ENCODE results near the gene NF1.
"Not testable (repeated sequence)": the region's sequence is repeated elsewhere in the genome, so short reads cannot be mapped to it uniquely, and the experiment has no call there.

Gene NF1

DNA sequence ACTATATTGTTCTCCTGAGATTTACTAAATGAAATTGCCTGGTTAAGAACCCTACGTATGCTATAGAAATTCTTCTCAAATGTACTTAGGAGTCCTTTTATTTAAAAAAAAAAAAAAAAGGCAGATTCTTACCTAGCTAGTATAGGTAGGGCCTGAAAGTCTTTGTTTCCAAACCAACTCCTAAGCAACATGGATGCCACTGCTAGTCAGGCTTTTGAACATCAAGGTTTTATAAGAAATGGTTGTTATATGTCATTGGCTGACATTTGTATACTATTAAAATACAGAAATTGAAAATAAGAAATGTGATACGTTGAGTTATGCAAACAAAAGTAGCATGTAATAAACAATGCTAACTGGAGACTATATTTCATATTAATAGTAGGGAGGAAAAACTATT lies 225.5 kb downstream of the NF1 start:
- in situ Hi-C loops (cut with MboI; ENCODE audit: low sequenced_read_pairs): no loop called here

DNA sequence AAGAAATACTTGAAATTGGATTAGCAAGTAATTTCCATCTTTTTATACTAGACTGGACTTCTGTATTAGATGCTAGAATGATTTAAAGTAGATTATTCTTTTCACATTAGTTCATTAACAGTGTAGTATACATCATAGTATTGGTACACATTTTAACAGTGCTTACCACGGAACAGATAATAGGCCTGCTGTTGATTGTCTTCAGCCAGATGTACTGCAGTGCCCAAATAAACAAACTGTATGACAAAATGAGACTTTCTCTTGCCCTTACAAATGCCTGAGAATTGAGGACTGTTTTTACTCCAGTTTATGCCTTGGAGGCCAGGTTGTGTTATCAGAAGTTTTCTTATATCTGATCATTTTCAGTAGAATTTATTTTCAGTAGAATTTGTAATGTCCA lies 226.0 kb downstream of the NF1 start:
- in situ Hi-C loops (cut with MboI; ENCODE audit: low sequenced_read_pairs): no loop called here

DNA sequence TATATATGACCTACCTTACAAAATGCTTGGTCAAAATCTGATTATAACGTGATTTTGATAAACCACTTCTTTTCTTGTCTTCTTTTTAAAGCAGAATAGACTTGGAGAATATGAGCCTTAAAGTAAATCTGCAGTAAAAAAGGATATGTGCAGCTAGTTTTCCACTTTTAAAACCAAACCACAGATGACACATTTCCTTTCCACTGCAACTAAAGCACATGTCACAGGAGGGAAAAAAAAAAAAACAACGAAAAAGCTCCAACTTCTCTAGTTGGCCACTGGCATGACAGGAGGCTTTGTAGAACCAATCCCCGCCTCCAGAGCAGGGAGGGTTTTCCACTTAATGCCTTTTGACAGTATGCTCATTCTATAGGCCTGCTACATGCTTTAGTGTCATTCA lies 226.7 kb downstream of the NF1 start, which contains the start of gene EVI2A:
Gene EVI2A (minus strand): TSS at position 142 of the 400 bp plus-strand sequence. CDS start 2,609 bp downstream, outside the sequence.
- in situ Hi-C loops (cut with MboI; ENCODE audit: low sequenced_read_pairs): no loop called here

DNA sequence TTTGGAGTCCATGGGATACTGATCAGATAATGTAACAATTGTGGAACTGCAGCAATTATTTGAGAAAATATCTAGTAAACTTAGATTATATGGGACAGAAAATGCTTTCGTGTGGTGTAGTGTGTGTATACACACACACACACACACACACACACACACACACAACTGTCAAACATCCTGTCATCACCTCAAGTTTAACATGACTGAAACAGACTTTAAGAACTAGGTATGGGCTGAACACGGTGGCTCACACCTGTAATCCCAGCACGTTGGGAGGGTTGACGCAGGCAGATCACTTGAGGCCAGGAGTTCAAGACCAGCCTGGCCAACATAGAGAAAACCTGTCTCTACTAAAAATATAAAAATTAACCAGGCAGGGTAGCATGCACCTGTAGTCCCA lies 227.2 kb downstream of the NF1 start:
- in situ Hi-C loops (cut with MboI; ENCODE audit: low sequenced_read_pairs): no loop called here

DNA sequence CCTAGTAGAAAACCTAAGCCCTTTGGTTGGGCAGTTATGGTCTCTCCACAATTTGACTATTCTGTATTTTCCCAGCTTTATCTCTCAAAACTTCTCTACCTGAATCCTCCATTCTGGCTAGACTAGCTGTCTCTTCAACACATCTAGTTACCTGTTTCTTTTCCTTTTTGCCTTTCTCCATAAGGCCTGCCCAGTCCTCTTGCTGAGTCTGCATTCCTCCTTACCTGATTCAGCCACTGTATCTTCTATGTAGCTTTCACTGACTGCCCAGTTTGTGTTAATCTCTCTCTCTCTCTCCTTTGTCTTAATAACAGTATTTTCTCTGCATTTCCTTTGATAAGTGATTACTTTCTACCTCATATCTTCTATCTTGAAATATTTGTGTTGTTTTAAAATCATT lies 228.8 kb downstream of the NF1 start:
- in situ Hi-C loops (cut with MboI; ENCODE audit: low sequenced_read_pairs): no loop called here

DNA sequence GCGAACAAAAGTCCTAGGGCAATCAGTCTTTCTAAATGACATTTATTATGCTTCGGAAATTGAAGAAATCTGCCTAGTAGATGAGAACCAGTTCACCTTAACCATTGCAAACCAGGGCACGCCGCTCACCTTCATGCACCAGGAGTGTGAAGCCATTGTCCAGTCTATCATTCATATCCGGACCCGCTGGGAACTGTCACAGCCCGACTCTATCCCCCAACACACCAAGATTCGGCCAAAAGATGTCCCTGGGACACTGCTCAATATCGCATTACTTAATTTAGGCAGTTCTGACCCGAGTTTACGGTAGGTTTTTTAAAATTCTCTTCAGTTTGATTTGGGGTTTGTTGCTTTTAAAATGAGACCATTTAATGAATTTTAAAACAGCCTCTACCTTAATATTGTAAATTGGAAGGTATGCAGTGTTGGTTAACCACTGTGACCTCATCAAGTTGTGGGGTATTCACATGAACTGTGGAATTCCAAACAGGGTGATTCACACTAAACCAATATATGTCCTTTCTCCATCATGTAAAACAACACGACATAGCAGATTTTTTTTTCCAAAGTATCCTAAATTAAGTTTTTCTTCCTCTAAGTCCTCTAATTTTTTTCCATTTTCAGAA lies 232.9 kb downstream of the NF1 start:
- in situ Hi-C loops (cut with MboI; ENCODE audit: low sequenced_read_pairs): no loop called here

DNA sequence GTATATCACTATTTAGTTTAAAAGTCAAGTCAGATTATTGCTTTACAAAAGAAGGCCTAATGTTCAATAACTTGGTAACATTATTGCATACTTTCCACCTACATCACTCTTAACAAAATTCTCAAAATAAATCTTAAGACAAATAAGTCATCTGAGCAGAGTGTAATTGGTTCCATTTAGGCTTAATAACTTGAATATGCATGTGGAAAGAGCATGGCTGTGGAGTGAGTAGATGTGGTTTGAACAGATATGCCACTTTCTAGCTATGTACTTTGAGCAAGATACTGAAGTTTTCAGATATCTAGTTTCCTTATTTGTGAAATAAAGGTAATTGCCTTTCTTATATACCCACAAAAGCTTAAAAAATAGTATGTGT lies 233.4 kb downstream of the NF1 start:
- in situ Hi-C loops (cut with MboI; ENCODE audit: low sequenced_read_pairs): no loop called here

DNA sequence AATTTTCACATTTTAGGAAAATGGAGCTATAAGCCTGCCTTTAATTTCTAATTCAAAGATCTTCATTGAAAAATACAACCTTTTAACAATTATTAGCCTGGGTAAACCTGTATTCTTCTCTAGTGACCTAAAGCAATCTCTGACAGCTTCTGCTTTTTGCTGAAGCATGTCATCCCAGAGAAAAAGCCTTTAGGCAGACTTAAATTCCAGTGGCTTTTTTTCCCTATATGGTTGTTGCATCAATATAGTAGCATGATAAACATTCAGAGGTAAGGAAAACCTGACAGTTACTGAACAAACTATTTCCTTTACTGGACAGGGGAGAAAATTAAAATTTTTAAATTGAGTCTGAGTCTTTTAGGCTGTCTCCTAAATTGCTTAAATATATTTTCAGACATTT lies 234.4 kb downstream of the NF1 start:
- in situ Hi-C loops (cut with MboI; ENCODE audit: low sequenced_read_pairs): no loop called here

DNA sequence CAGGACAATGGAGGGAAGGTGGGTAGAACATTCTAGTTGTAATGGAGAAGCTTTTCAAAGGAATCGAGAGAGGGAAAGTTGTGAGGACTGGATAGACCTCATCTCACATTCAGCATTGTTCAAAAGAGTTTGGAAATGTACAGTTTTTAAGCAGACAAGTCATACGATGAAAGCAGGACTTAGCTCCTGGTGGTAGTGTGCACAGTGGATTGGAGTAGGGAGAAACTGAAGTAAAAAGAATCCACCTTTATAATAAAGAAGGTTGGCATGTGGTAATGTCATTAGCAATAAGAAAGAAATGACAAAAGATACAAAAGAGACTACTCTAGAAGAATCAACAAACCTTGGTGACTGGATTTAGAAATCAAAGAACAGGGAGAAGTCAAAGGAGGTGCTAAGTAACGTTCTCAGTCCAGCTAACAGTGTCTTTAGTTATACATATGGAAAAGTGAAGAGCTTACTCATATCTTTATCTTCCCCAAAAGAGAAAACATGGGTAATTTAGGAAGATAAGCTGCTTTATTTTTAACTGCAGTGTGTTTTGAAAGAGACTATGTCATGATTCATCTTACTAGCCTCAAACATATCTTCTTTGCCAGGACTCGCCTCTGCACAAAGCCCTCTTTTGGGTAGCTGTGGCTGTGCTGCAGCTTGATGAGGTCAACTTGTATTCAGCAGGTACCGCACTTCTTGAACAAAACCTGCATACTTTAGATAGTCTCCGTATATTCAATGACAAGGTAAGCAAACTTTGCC lies 245.3 kb downstream of the NF1 start:
- in situ Hi-C loops (cut with MboI; ENCODE audit: low sequenced_read_pairs): no loop called here

DNA sequence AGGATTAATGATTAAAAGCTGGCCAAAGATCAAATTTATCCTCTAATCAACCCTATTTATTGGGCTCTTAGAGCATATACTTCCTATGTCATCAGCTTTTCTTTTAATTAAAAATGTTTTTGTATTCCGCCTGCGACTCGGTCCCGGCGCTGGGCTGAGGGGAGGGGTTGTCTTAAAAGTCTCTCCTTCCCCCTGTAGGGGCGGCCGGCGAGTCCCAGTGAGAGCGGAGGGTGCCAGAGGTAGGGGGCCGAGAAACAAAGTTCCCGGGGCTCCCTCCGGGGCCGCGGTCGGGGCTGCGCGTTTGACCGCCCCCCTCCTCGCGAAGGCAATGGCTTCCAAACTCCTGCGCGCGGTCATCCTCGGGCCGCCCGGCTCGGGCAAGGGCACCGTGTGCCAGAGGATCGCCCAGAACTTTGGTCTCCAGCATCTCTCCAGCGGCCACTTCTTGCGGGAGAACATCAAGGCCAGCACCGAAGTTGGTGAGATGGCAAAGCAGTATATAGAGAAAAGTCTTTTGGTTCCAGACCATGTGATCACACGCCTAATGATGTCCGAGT lies 250.5 kb downstream of the NF1 start:
- in situ Hi-C loops (cut with MboI; ENCODE audit: low sequenced_read_pairs): not testable (repeated sequence)

DNA sequence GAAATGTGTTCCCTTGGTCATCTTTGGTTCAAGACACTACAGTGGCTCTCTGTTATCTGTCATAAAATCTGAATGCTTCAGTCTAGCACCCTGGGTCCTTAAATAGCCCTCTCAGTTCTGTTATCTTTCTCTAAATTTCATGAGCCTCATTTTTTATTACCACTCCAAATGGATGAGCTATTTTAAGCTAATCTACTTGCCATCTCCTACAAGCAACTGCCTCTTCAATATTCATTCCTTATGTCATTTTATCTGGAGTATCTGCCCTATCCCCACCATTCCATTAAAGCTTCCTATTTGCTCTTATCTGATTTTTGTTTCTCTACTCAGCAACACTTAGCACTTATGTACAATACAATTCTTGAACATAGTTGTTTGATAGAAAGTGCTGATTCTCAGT lies 254.7 kb downstream of the NF1 start:
- in situ Hi-C loops (cut with MboI; ENCODE audit: low sequenced_read_pairs): no loop called here

DNA sequence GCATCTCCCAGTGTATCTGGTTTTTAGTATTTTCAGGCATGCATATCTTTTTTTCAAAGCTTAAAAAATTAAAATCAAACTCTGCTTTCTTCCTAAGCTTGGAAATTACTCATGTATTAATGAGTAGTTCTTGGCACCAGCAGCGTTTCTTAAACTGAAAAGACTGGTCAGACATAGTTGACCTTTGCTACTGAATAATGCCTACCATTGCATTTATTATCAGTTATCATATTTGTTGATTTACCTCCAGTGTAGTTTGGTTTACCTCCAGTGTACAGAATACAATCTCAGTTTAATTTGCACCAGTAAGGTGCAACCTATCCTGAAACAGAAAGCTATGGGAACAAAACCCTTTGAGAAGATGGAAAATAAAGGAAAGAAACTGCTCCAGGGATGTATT lies 261.2 kb downstream of the NF1 start:
- in situ Hi-C loops (cut with MboI; ENCODE audit: low sequenced_read_pairs): no loop called here

DNA sequence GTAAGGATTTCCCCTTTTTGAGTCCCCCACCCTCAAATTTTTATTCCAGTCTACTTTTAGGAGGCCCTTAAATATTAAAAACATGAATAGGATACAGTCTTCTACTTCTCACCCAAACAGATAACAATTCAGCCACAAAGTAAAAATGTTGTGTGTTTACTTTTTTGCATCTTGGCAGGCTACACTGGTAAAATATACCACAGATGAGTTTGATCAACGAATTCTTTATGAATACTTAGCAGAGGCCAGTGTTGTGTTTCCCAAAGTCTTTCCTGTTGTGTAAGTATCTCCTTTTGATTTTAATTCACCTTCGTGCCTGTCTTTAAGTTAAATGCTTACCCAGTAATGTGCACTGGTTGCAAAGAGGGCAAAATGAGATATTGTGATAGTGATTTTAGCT lies 262.3 kb downstream of the NF1 start:
- in situ Hi-C loops (cut with MboI; ENCODE audit: low sequenced_read_pairs): no loop called here

DNA sequence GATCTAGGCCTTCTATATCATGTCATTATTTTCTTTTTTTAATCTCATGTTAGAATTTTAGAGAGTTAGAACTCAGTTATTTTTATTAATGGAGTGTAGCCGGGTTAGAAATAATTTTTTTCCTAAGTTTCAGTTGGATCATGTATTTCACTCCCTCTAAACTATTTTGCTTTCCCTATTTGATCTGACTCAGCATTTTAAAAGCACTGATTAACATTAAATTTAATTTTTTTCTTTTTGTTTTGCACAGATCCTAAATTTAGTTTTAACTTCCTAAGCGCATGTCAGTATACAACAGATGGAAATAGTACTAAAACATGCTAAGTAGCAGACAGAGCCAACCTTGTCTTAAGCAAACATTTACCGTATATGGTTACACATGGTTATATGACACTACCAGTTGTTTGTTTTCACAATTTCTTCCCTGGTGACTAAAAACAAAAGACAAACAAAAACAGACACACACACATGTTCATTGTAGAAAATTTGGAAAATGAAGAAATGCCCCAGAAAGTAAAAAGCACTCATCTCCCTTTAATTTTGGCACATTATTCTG lies 263.1 kb downstream of the NF1 start:
- in situ Hi-C loops (cut with MboI; ENCODE audit: low sequenced_read_pairs): no loop called here

DNA sequence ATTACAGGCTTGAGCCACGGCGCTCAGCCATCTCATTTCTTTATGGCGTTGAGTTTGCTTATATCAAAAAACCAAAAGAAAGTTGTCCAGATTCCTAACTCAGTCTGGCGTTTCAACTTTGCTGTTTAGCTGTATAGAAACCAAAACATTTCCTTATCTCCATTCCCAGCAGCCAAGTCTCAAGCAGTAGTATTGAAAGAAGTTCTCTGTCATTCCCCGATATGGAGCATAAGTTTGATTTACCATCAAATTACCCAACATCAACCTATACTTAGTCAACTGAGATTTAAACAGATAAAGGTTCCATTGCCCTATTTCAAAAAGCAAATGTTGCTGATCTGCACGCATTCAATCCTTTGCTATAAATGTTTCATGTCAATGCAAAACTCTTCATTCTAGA lies 269.2 kb downstream of the NF1 start:
- in situ Hi-C loops (cut with MboI; ENCODE audit: low sequenced_read_pairs): no loop called here

DNA sequence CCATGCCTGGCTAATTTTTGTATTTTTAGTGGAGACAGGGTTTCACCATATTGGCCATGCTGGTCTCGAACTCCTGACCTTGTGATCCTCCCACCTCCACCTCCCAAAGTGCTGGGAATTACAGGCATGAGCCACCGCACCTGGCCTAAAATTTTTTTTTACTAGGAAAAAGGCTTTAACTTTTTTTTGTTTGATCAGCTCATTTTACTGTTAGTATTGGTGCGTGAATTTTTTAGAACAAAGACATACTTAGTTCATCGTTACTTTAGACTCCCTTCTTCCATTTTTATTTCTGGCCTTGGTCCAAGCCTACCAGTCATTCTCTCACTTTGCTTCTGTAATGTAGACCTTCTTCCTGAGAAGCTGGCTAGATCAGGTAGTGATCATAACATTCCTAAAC lies 271.3 kb downstream of the NF1 start:
- in situ Hi-C loops (cut with MboI; ENCODE audit: low sequenced_read_pairs): no loop called here

DNA sequence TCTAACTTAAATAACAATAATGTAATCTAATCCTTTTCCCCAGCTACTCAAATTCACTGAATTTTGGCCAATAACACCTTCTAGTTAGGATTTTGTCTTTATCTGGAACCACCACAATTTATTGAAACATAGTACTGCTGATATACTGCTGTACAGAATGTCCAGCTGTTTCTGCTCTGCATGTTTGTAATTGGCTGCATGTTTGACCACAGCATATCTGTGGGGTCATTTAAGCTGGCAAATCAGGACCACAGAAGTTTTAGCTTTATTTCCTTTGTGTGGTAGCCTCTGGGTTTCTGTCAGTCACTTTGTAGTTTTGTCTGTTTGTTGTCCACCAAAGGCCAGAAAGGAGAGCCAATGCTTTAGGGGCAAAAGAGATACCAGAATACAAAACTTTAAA lies 274.5 kb downstream of the NF1 start:
- in situ Hi-C loops (cut with MboI; ENCODE audit: low sequenced_read_pairs): no loop called here

DNA sequence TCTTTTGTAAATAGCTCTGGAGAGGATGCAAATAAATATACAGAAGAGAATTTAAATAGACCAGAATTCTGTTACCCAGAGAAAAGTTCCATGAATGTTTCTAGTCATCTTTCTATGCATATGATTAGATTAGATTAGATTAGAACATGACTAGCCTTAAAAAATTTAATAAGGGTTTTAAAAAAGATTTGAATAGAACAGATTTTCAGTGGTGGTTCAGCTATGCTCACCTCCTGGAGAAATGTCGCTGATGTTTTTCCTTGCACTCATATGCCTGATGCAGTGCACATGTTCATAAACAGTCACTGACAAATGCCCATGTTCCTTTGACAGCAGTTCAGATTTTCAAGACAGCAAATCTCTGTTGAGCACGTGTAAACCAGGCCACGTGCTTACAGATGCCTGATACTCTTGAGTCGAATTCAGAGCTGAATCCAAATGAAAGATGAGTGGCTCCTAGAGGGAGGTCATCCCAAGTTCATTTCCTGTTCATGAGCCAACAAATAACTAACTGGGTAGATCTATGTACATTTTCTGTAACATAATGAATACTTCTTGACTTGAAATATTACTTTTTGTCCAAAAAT lies 276.8 kb downstream of the NF1 start:
- in situ Hi-C loops (cut with MboI; ENCODE audit: low sequenced_read_pairs): no loop called here

DNA sequence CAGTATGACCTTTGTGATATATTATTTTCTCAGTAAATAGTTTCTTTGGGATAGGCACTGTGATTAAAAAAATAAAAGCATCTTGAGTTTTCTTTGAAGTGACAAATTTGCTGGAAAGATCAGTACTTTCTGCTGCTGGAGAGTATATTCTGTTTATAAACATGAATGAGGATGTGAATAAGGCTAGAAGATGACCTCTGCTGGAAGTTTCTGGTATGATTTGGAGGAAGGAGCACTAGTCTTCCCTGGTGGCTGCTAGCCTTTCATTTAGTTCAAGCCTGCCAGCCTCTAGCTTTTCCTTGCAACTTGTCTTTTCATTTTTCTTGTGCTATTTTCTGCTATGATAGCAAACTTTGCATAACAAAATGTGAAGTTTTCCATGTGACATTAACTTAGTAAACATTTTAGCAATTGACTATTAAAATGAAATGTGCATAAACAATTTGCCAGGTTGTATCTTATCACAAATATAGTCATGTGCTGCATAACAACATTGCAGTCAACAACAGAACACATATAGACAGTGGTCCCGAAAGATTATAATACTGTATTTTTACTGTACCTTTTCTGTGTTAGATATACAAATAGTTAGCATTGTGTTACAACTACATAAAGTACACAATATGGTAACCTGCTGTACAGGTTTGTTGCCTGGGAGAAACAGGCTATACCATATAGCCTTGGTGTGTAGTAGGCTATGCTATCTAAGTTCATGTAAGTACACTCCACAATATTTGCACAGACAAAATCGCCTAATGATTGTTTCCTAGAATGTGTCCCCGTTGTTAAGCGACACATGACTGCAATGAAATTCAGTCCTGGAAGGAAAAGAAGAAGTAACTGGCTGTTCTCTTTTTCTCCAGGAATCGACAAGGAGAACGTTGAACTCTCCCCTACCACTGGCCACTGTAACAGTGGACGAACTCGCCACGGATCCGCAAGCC lies 278.6 kb downstream of the NF1 start:
- in situ Hi-C loops (cut with MboI; ENCODE audit: low sequenced_read_pairs): no loop called here

DNA sequence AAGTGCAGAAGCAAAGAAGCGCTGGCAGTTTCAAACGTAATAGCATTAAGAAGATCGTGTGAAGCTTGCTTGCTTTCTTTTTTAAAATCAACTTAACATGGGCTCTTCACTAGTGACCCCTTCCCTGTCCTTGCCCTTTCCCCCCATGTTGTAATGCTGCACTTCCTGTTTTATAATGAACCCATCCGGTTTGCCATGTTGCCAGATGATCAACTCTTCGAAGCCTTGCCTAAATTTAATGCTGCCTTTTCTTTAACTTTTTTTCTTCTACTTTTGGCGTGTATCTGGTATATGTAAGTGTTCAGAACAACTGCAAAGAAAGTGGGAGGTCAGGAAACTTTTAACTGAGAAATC lies 279.3 kb downstream of the NF1 start:
- in situ Hi-C loops (cut with MboI; ENCODE audit: low sequenced_read_pairs): no loop called here

DNA sequence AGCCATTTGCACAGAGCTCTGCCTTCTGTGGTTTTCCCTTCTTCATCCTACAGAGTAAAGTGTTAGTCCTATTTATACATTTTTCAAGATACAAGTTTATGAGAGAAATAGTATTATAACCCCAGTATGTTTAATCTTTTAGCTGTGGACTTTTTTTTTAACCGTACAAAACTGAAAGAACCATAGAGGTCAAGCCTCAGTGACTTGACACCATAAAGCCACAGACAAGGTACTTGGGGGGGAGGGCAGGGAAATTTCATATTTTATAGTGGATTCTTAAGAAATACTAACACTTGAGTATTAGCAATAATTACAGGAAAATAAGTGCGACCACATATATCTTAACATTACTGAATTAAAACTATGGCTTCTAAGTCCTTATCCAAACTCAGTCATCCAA lies 279.7 kb downstream of the NF1 start:
- in situ Hi-C loops (cut with MboI; ENCODE audit: low sequenced_read_pairs): no loop called here

Measured in hTERT RPE-1 (cell line).